ENCODE results near the gene SNRK. TPM values are rescaled to one million over a fixed set of nuclear protein-coding genes. Genes with fewer than 3 reads are reported as not detected.
A peak's percentile ranks its signal among the peaks of the same experiment; 100 is the strongest.

Gene SNRK
- total RNA-seq, 1 donor from 2014 or later: 29.7 TPM

DNA sequence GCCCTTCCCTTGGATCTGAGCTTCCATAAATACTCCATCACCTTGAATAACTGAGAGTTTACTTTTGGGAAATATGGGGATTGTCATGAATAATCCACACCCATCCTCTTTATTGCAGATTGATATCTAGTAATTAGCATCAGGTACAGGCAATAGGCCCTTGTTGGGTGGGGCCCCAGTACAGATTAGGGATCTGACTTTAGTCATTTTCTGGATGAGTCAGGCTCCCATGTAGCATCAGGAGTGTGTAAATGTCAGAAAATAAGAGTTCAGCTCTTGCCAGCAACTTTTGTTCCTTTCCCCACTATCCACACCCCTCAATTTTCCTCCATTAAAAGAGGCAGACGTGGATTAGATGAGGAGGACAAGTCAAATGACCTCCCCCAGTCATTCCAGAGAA lies 17.7 kb upstream of the SNRK start:
- DNase-seq (ENCODE audit: low read depth) (peak; percentile 55), FAIRE-seq (no peak)
- Histone ChIP-seq H3K4me3 (ENCODE audit: low read depth, low read length) (no peak overlapping the region), H3K36me3 (ENCODE audit: control insufficient read depth, insufficient read depth, low read length) (no peaks in the 10 kb centered on the region), H3K27me3 (ENCODE audit: control insufficient read depth, insufficient read depth, low read length) (no peaks in the 10 kb centered on the region)
- TF ChIP-seq, protein P1, sequence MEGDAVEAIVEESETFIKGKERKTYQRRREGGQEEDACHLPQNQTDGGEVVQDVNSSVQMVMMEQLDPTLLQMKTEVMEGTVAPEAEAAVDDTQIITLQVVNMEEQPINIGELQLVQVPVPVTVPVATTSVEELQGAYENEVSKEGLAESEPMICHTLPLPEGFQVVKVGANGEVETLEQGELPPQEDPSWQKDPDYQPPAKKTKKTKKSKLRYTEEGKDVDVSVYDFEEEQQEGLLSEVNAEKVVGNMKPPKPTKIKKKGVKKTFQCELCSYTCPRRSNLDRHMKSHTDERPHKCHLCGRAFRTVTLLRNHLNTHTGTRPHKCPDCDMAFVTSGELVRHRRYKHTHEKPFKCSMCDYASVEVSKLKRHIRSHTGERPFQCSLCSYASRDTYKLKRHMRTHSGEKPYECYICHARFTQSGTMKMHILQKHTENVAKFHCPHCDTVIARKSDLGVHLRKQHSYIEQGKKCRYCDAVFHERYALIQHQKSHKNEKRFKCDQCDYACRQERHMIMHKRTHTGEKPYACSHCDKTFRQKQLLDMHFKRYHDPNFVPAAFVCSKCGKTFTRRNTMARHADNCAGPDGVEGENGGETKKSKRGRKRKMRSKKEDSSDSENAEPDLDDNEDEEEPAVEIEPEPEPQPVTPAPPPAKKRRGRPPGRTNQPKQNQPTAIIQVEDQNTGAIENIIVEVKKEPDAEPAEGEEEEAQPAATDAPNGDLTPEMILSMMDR (IDR thresholded peaks at IDR 0.05; ENCODE audit: insufficient read depth, low read length, severe bottlenecking): no peak

DNA sequence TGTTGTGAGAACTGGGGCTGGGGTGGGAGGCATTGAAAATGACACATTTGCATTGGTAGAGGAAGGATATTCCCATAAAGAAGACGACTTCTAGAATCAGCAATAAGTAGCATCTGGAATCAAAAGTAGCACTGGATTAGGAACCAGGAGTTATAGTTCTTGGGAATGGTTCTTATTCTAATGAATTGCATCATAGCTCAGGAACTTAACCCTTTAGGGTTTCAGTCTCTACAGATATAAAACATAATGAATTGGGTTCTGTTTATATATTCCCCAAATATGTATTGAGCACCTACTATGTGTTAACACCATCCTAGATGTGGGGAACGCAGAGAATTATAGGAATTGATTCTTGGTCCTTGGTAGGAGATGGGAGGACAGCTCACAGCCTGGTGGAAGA lies 16.3 kb upstream of the SNRK start:
- H3K4me3 ChIP-seq (ENCODE audit: low read depth, low read length): no peak overlapping the region
- no peak for FAIRE-seq

DNA sequence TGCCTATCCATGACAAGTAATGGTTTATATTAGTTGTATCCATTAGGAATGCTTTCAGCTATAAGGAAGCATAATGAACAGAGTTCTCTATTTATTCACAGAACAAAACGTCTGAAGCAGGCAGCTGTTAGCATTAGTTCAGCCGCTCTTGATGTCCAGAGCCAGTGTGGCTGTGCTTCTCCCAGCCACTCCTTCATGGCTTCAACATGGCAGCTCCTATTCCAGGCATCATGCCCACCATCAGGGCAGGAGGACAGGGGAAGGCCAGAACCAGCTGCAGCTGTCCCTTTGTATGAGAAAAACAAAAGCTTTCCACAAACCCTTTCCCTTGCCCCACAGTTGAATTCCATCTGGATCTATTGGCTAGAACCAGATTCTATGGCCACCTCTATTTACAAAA lies 12.9 kb upstream of the SNRK start:
- Histone ChIP-seq H3K36me3 (ENCODE audit: control insufficient read depth, insufficient read depth, low read length) (no peaks in the 10 kb centered on the region), H3K27me3 (ENCODE audit: control insufficient read depth, insufficient read depth, low read length) (no peaks in the 10 kb centered on the region), H3K4me3 (ENCODE audit: low read depth, low read length) (no peak overlapping the region)
- DNase-seq (ENCODE audit: low read depth): no peak
- TF ChIP-seq, protein P1 (IDR thresholded peaks at IDR 0.05; ENCODE audit: insufficient read depth, low read length, severe bottlenecking): no peak
- no peak for FAIRE-seq

More for the DNA sequence above, 16.3 kb upstream of the SNRK start:
- DNase-seq (ENCODE audit: low read depth): no peak
- H3K27me3 ChIP-seq (ENCODE audit: control insufficient read depth, insufficient read depth, low read length): no peaks in the 10 kb centered on the region
- TF ChIP-seq, protein P1 (IDR thresholded peaks at IDR 0.05; ENCODE audit: insufficient read depth, low read length, severe bottlenecking): no peak
- H3K36me3 ChIP-seq (ENCODE audit: control insufficient read depth, insufficient read depth, low read length): no peaks in the 10 kb centered on the region

DNA sequence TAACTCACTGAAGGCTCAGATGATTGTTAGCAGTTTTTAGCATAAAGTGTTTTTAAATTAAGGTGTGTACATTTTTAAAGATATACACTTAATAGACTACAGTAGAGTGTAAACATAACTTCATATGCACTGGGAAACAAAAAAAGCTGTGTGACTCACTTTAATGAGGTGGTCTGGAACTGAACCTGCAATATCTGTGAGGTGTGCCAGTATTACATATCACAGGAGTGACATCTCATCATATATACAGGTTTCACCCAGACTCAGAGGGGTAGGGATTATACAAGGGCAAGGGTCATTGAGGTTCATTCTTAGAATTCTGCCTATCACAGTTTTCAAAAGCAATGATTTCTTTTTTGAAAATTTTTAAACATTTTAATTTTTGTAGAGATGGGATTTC lies 7.3 kb upstream of the SNRK start:
- DNase-seq (ENCODE audit: low read depth): peak; percentile 20
- TF ChIP-seq, protein P1 (IDR thresholded peaks at IDR 0.05; ENCODE audit: insufficient read depth, low read length, severe bottlenecking): no peak
- H3K27me3 ChIP-seq (ENCODE audit: control insufficient read depth, insufficient read depth, low read length): no peaks in the 10 kb centered on the region
- no peak for FAIRE-seq
- H3K4me3 ChIP-seq (ENCODE audit: low read depth, low read length): no peak overlapping the region
- no peaks in the 10 kb centered on the region for H3K36me3 ChIP-seq (ENCODE audit: control insufficient read depth, insufficient read depth, low read length)

DNA sequence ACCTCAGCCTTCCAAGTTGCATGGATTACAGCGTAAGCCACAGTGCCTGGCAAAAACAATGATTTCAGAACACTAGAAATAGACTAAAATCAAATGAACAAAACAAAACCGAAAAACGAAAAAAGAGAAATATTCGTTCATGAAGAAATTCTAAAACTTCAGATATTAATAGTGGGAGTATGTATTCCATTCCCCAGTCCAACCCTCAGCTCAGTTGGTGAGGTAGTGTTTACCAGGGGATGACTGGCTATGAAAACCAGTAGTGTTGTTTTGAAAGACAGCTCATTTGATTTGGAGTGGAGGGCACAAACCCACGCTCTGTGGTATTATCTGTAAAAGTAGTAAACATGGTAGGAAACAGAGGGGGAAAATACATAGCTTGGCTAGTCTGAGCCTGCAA lies 6.8 kb upstream of the SNRK start:
- TF ChIP-seq, protein P1 (IDR thresholded peaks at IDR 0.05; ENCODE audit: insufficient read depth, low read length, severe bottlenecking): no peak
- no peak for DNase-seq (ENCODE audit: low read depth)
- no peak for FAIRE-seq
- H3K36me3 ChIP-seq (ENCODE audit: control insufficient read depth, insufficient read depth, low read length): no peaks in the 10 kb centered on the region
- H3K4me3 ChIP-seq (ENCODE audit: low read depth, low read length): no peak overlapping the region
- H3K27me3 ChIP-seq (ENCODE audit: control insufficient read depth, insufficient read depth, low read length): no peaks in the 10 kb centered on the region

DNA sequence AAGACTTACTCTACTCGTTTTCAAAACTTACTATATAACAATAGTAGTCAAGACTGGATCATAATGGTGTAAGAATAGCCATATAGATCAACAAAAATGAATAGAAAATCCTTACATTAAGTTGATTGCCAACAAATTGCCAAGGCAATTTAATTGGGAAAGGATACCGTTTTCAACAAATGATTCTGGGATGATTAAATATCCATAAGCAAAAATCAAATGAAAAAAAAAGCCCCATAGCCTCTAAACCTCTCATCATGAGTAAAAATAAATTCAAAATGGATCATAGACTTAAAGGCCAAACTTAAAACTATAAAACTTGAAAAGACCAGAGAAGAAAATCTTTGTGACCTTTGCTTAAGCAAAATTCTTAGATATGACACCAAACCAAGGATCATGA lies 5.3 kb upstream of the SNRK start:
- TF ChIP-seq, protein P1 (IDR thresholded peaks at IDR 0.05; ENCODE audit: insufficient read depth, low read length, severe bottlenecking): no peak
- no peak for DNase-seq (ENCODE audit: low read depth)
- no peaks in the 10 kb centered on the region for H3K27me3 ChIP-seq (ENCODE audit: control insufficient read depth, insufficient read depth, low read length)
- no peak overlapping the region for H3K4me3 ChIP-seq (ENCODE audit: low read depth, low read length)
- H3K36me3 ChIP-seq (ENCODE audit: control insufficient read depth, insufficient read depth, low read length): no peaks in the 10 kb centered on the region
- no peak for FAIRE-seq

Data from bronchial epithelial cell (primary cell).